Hepatocyte (in vitro differentiated cells): ENCODE results near the gene PTPRN2. TPM values are rescaled to one million over a fixed set of nuclear protein-coding genes. Genes with fewer than 3 reads are reported as not detected.

ENCODE experiments used
- DNase-seq: peaks from one replicate; pipeline ENCODE4 v3.0.0-alpha.2; 2016; ENCODE audit warnings: low spot score
- H2AFZ ChIP-seq: fragments of 200-600 bp; sonication (generic); 2 replicates; pipeline ENCODE4 v1.6.0; 2016; ENCODE audit warnings: antibody characterized with exemption, mild to moderate bottlenecking
- H3K27ac ChIP-seq: fragments of 200-600 bp; sonication (generic); 2 replicates; pipeline ENCODE4 v1.5.1; 2016; ENCODE audit warnings: mild to moderate bottlenecking
- H3K27me3 ChIP-seq: fragments of 200-600 bp; sonication (generic); 2 replicates; pipeline ENCODE4 v1.6.1; 2016
- H3K36me3 ChIP-seq: fragments of 200-600 bp; sonication (generic); replicated peaks from 2 replicates; pipeline ENCODE4 v1.5.1; 2016; ENCODE audit warnings: low read depth; ENCODE audit not compliant: insufficient read depth
- H3K4me1 ChIP-seq: fragments of 200-600 bp; sonication (generic); 2 replicates; pipeline ENCODE4 v1.5.1; 2016; ENCODE audit warnings: mild to moderate bottlenecking, moderate library complexity; ENCODE audit not compliant: insufficient read depth
- H3K4me2 ChIP-seq: fragments of 200-600 bp; sonication (generic); 2 replicates; pipeline ENCODE4 v1.6.0; 2016
- H3K4me3 ChIP-seq: fragments of 200-600 bp; sonication (generic); 2 replicates; pipeline ENCODE4 v1.5.1; 2016; ENCODE audit warnings: mild to moderate bottlenecking
- H3K79me2 ChIP-seq: fragments of 200-600 bp; sonication (generic); 2 replicates; pipeline ENCODE4 v1.6.0; 2017; ENCODE audit warnings: mild to moderate bottlenecking
- H3K9me2 ChIP-seq: fragments of 200-600 bp; sonication (generic); replicated peaks from 2 replicates; pipeline ENCODE4 v1.6.0; 2017; ENCODE audit warnings: mild to moderate bottlenecking; ENCODE audit not compliant: insufficient read depth
- H3K9me3 ChIP-seq: fragments of 200-600 bp; sonication (generic); 2 replicates; pipeline ENCODE4 v1.5.1; 2016; ENCODE audit warnings: low read depth, mild to moderate bottlenecking
- H4K20me1 ChIP-seq: fragments of 200-600 bp; sonication (generic); 2 replicates; pipeline ENCODE4 v1.6.0; 2016; ENCODE audit warnings: mild to moderate bottlenecking; ENCODE audit not compliant: insufficient read depth, poor library complexity, severe bottlenecking
- CTCF ChIP-seq: fragments of 200-600 bp; sonication (generic); IDR thresholded peaks from 2 replicates; pipeline ENCODE4 v1.5.1; 2016; ENCODE audit warnings: antibody characterized with exemption, mild to moderate bottlenecking; ENCODE audit not compliant: poor library complexity
- EZH2 ChIP-seq: fragments of 200-600 bp; sonication (generic); IDR thresholded peaks from 2 replicates; pipeline ENCODE4 v1.6.1; 2016; ENCODE audit warnings: antibody characterized with exemption, mild to moderate bottlenecking, borderline replicate concordance
- EZH2phosphoT487 ChIP-seq: fragments of 200-600 bp; sonication (generic); IDR thresholded peaks from one replicate; pipeline ENCODE4 v1.6.1; 2018; ENCODE audit warnings: antibody characterized with exemption, mild to moderate bottlenecking, low read depth, moderate library complexity; ENCODE audit not compliant: unreplicated experiment, severe bottlenecking
- WGBS: methylation state at CpG from one replicate; pipeline ENCODE4 v1.1.6; 2016; ENCODE audit warnings: low lambda C conversion rate; ENCODE audit errors: missing lambda C conversion rate; 5-methylcytosine and 5-hydroxymethylcytosine counted together
- polyA plus RNA-seq: library from polyadenylated mRNA; unstranded; fragments of >200 nt; fragmentation: Nextera tagmentation; extraction: Ambion mirVana; gene quantifications from 2 replicates; pipeline ENCODE4 v1.2.1, GENCODE V29; 2016
- total RNA-seq: library from RNA; depleted of rRNA; stranded (reverse); fragments of >200 nt; gene quantifications from 2 replicates; pipeline ENCODE4 v1.2.3, GENCODE V29; 2014

The PTPRN2 gene
- total and polyA plus RNA-seq, 2 experiments from 2014 or later: 2.1 to 3.3 TPM

GRCh38 chr7:158263110-158263963 is 324.3 kb downstream of the PTPRN2 start:
- Histone ChIP-seq H3K9me3 (no peaks in the 10 kb centered on the region), H3K79me2 (no peaks in the 10 kb centered on the region), H3K9me2 (no peaks in the 10 kb centered on the region), H3K4me3 (no peak overlapping the region), H3K36me3 (no peaks in the 10 kb centered on the region), H3K27me3 (no peaks in the 10 kb centered on the region), H3K27ac (peak overlapping the region; percentile 47), H2AFZ (no peak overlapping the region), H3K4me1 (peaks cover 6% of the 10 kb centered on the region), H4K20me1 (no peaks in the 10 kb centered on the region), H3K4me2 (peak overlapping the region; percentile 57)
- no peak for DNase-seq
- TF ChIP-seq EZH2 (no peak), CTCF (no peak), EZH2phosphoT487 (no peak)
- WGBS: 91% methylated on average over 19 of the region's 19 CpGs

DNA sequence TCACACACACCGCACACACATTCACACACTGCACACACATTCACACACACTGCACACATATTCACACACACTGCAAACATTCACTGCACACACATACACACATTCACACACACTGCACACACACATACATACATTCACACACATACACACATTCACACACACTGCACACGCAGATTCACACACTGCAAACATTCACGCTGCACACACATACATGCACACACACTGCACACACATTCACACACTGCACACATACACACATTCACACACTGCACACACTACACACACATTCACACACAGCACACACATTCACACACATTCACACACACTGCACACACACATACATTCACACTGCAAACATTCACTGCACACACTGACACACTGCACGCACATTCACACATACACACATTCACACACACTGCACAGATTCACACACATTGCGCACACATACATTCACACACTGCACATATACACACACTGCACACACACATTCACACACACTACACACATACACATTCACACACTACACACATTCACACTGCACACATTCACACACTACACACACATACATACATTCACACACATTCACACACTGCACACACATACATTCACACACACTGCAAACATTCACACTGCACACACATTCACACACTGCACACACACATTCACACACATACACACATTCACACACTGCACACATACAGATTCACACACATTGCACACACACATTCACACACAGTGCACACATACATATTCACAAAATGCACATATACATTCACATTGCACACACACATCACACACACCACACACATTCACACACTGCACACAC is 325.1 kb downstream of the PTPRN2 start:
- Histone ChIP-seq H3K27ac (no peak overlapping the region), H3K27me3 (no peaks in the 10 kb centered on the region), H3K9me2 (no peaks in the 10 kb centered on the region), H3K4me2 (no peak overlapping the region), H3K79me2 (no peaks in the 10 kb centered on the region), H3K9me3 (no peaks in the 10 kb centered on the region), H3K4me3 (no peak overlapping the region), H3K36me3 (no peaks in the 10 kb centered on the region), H3K4me1 (peaks cover 6% of the 10 kb centered on the region), H4K20me1 (no peaks in the 10 kb centered on the region), H2AFZ (no peak overlapping the region)
- no peak for TF ChIP-seq EZH2
- no peak for TF ChIP-seq CTCF
- no peak for TF ChIP-seq EZH2phosphoT487
- 99% methylated on average over 5 of the region's 5 CpGs for WGBS
- no peak for DNase-seq

- H4K20me1 ChIP-seq: no peaks in the 10 kb centered on the region
- DNase-seq: no peak
- H3K9me3 ChIP-seq: no peaks in the 10 kb centered on the region
- no peak for TF ChIP-seq CTCF
- no peak for TF ChIP-seq EZH2phosphoT487
- no peak for TF ChIP-seq EZH2
- H3K27me3 ChIP-seq: no peaks in the 10 kb centered on the region
- peaks cover 6% of the 10 kb centered on the region for H3K4me1 ChIP-seq
- H3K27ac ChIP-seq: no peak overlapping the region
- H3K4me2 ChIP-seq: no peak overlapping the region
- H3K36me3 ChIP-seq: no peaks in the 10 kb centered on the region
- no peak overlapping the region for H2AFZ ChIP-seq
- no peaks in the 10 kb centered on the region for H3K79me2 ChIP-seq
- WGBS: 81% methylated on average over 27 of the region's 27 CpGs
- no peak overlapping the region for H3K4me3 ChIP-seq
- no peaks in the 10 kb centered on the region for H3K9me2 ChIP-seq
Measured at GRCh38 chr7:158261362-158262235, 326.0 kb downstream of the PTPRN2 start.
